ENCODE results near the gene JAZF1.

JAZF1 gene

DNA sequence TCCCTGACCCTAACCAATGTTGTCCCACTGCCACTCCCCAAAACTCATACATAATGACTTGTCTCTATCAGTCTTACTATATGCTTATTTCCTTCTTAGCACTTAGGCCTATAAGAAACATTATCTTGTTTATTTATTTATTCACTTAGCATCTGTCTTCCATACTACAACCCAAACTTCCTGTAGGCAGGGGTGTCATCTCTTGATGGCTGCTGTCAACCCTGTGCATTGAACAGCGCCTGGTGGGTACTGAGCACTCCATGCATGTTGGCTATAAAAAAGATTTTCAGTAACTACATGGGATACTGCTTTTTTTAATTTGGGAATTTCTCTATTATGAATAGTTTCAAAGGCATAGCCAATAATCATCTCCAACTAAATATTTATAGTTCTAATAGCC lies 46.7 kb downstream of the JAZF1 start:
- no peak for DNase-seq

DNA sequence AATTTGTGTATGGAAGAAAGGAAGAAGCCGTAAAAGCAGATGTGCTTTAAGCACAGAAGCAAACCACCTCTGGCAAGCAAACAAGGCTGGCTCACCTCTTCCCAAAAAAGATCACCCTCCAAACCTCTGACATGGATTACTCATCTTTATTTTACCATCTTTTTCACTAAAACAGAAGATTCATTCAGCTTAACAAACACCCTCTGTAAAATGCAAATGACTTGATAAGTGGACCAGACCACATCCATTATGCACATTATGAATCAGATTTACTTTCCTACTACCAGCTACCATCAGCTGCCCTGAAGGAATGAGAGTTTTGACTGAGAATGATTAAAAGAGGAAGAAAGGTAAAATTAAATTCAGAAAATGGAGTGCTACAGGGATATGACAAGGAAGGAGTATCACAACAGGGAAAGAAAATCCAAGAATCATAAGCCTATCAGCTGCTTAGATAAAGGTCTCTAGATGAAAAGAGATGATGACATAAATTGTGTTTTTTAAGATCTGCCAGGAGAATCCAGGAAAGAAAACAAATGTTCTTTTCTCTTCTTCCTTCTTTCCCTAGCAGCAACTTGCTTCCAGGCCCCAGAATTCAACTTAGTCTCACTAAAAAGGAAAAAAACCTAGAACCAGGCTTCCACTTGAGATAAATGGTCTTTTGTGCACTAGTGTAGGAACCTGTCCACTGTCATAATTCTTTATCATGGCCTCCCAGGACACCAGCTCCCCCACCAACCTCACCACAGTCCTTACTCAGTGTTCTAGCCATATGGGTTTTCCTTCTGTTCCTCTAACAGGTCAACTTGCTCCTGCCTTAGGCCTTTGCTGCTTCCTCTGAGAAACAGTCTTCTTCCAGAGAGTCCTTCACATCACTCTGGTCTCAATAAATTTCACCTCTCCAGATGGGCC lies 47.4 kb downstream of the JAZF1 start:
- no peak for DNase-seq

GRCh38 chr7:28130277-28130676 lies 50.3 kb downstream of the JAZF1 start:
- DNase-seq: no peak

GRCh38 chr7:28128608-28129007 lies 52.0 kb downstream of the JAZF1 start:
- no peak for DNase-seq

GRCh38 chr7:28126410-28127041 lies 54.1 kb downstream of the JAZF1 start:
- DNase-seq: no peak

- no peak for DNase-seq
Observed at GRCh38 chr7:28125431-28126409, 54.9 kb downstream of the JAZF1 start.

GRCh38 chr7:28124413-28124812 lies 56.2 kb downstream of the JAZF1 start:
- no peak for DNase-seq

DNA sequence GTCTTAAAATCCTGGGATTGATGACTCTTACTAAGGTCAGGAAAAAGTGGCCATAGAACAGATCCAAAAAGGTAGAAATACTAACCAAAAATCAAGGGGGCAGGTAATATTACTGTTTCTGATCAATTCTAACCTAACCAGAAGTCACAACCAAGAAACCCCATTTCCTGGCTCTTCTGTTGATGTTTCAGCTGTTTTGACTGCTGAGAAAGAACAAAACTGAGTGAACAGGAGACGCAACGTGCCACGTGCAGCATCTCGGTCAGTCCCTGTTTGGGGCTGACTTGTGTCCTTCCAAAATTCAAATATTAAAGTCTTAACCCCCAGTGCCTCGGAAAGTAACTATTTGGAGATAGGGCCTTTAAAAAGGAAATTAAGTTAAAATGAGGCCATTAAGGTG lies 56.8 kb downstream of the JAZF1 start:
- DNase-seq: no peak

DNA sequence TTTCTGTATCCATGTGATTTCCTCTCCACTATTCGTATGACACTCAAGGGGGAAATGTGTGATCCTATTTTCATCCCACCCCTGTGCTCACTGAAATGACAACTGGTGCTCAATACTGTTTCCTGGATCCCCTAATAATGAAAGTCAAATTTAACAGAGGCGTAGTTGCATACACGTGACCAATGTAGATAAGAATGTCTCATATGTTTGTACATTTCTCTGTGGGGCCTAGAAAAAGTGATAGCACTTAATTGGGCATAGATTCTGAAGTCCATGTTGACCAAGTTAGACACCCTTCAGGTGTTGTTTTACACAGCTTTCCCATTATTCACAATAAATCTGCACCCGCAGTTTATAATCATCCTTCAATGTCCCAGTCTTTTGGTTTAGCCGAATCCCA lies 59.1 kb downstream of the JAZF1 start:
- DNase-seq: no peak

GRCh38 chr7:28116041-28116440 lies 64.6 kb downstream of the JAZF1 start:
- no peak for DNase-seq

- DNase-seq: no peak
Observed at GRCh38 chr7:28115261-28115660, 65.3 kb downstream of the JAZF1 start.

- no peak for DNase-seq
Observed at GRCh38 chr7:28114056-28114455, 66.5 kb downstream of the JAZF1 start.

DNA sequence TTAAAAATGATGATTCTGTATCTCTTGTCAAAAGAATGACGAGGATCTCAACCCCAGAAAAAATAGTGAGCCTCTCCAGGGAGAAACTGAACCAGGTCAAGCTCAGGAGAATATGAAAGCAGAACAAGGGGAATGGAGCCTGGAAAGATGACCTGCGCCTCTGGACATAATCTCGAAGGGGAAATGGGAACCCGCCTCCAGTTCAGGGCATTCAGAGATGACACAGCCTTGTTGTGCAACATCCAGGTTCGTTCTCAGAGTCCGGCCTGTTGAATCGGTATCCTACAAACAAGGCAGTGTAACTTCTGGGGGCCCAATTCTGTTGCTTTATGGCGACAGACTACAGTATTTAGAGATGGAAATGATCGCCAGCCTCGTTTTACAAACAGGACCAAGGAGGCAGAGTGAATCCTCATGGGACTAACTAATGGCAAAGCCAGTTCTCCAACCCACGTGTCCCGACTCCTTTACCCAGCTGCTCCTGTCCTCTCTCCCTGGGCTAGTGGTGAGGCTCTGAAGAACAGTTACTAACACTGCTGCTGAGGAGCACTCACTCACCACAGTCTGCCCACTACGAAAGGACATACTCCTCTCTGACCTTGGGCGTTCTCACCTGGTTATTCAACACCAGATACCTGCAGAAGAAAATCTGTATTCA lies 67.6 kb downstream of the JAZF1 start:
- no peak for DNase-seq

- DNase-seq: no peak
Observed at GRCh38 chr7:28112467-28112866, 68.1 kb downstream of the JAZF1 start.

GRCh38 chr7:28112012-28112411 lies 68.6 kb downstream of the JAZF1 start:
- no peak for DNase-seq

DNA sequence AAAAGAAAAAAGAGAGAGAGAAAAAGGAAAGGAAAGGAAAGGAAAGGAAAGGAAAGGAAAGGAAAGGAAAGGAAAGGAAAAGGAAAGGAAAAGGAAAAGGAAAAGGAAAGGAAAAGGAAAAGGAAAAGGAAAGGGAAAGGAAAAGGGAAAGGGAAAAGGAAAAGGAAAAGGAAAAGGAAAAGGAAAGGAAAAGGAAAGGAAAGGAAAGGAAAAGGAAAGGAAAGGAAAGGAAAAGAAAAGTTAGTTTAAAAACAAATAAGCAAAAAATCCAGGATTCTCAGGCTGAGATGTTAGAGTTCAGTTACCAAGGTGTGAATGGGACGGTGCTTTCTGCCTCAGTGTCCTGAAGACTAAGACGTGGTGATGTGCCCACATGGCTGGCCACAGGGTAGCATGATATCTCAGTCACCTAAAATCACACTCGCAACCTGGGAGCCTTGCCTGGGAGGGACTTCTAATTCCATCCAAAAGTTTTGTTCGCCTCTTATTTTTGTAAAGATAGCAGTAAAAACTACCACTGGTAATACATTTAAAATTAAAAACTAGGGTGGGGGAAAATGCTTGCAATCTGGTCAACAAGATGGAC lies 70.1 kb downstream of the JAZF1 start:
- no peak for DNase-seq

- DNase-seq: no peak
Observed at GRCh38 chr7:28108747-28109146, 71.8 kb downstream of the JAZF1 start.

DNA sequence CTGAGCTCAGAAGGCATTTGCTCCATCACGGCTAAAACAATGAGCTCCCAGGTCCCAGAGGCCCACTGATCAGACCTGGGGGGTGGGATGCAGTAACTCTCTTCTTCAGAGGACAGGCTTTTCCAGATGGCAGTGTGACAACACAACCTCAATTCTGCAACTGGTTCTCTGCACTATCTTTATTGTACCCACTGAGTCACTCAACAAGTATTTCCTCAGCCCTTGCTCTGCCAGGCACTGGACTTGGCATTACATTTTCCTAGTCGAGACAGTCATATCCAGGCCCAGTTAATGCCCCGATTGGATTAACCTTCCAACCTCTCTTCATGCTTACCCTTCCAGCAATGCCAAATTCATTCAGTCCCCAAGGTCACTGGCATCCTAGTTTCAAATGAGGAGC lies 72.6 kb downstream of the JAZF1 start:
- no peak for DNase-seq

DNA sequence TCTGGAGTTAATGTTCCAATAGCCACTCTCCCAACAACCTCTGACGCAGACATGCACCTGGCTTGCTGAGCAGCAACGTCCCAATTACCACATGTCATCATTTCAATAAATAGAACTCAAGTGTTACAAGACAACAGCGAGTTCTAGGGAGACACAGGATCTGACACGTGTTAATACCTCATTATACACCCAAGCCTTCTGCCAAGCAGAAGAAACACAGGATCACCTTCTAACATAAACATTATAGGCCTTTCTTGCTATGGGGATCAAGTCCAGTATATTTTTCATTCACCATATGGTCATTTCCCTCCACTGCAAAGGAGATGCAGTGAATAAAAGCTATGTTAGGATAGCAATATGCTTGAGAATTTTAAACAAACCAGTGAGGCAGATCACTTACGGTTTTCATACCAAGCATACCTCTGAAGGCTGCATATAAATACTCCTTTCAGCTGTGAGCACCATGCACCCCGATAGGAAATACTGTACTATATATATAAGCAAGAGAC lies 74.2 kb downstream of the JAZF1 start:
- DNase-seq: no peak

DNA sequence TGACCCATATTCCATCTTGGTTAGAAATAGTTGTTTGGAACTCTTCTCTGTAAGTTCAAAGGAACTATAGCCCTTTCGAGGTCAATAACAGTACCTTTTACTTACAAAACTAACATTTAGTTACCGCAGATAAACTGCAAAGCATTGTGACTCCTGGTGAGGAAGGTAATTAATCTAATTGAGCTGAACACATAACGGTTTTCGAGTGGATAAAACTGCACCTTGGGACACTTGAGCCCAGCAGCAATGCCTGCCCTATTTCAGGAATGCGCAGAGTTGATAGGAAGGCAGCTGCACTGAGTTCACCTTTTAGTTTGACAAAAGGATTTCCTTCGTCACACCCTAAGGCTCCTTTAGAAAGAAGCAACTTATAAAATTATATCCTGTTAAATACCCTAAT lies 75.4 kb downstream of the JAZF1 start:
- peak; percentile 40 for DNase-seq

DNA sequence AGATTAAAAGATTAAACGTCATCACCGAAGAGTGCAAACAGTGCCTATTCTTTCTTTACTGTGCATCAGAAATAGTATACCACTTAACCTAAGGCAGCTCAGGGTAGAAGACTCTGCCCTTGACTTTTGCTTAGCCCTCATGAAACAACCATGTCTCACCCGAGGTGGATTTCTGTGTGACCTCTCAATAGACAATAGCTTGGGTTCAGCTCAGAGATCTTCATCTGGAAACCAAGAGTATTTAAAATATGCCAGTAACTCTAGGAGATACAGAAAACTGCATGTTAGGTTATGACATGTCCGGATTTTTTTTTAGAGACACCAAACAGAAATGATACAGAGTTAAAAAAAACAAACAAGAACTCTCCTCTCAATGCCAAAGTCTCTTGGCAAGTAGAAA lies 75.8 kb downstream of the JAZF1 start:
- DNase-seq: no peak

GRCh38 chr7:28104041-28104541 lies 76.5 kb downstream of the JAZF1 start:
- DNase-seq: no peak
